ENCODE results near the gene IL12RB1.
"Not testable (repeated sequence)": the region's sequence is repeated elsewhere in the genome, so short reads cannot be mapped to it uniquely, and the experiment has no call there.

The IL12RB1 gene

GRCh38 chr19:18049385-18049784 lies 37.3 kb downstream of the IL12RB1 start:
- TF ChIP-seq CTCF (conservative IDR thresholded peaks at IDR 0.05; ENCODE audit: low read length): no peak
- H3K4me3 ChIP-seq (ENCODE audit: low read length): no peak overlapping the region
- DNase-seq (ENCODE audit: low read depth): peak; percentile 60

- peak; percentile 73 for DNase-seq (ENCODE audit: low read depth)
- no peak for TF ChIP-seq CTCF (conservative IDR thresholded peaks at IDR 0.05; ENCODE audit: low read length)
- H3K4me3 ChIP-seq (ENCODE audit: low read length): no peak overlapping the region
Measured at GRCh38 chr19:18046059-18046718, 40.5 kb downstream of the IL12RB1 start.

- no peak for TF ChIP-seq CTCF (conservative IDR thresholded peaks at IDR 0.05; ENCODE audit: low read length)
- no peak for DNase-seq (ENCODE audit: low read depth)
- H3K4me3 ChIP-seq (ENCODE audit: low read length): peak overlapping the region; percentile 54
Measured at GRCh38 chr19:18045307-18046050, 41.3 kb downstream of the IL12RB1 start.

- peak; percentile 67 for DNase-seq (ENCODE audit: low read depth)
- no peak for TF ChIP-seq CTCF (conservative IDR thresholded peaks at IDR 0.05; ENCODE audit: low read length)
- H3K4me3 ChIP-seq (ENCODE audit: low read length): peak overlapping the region; percentile 54
Measured at GRCh38 chr19:18044825-18045304, 41.9 kb downstream of the IL12RB1 start.

GRCh38 chr19:18043676-18044075 lies 43.1 kb downstream of the IL12RB1 start:
- TF ChIP-seq CTCF (conservative IDR thresholded peaks at IDR 0.05; ENCODE audit: low read length): no peak
- H3K4me3 ChIP-seq (ENCODE audit: low read length): no peak overlapping the region
- no peak for DNase-seq (ENCODE audit: low read depth)

- no peak for TF ChIP-seq CTCF (conservative IDR thresholded peaks at IDR 0.05; ENCODE audit: low read length)
- H3K4me3 ChIP-seq (ENCODE audit: low read length): no peak overlapping the region
- DNase-seq (ENCODE audit: low read depth): no peak
Measured at GRCh38 chr19:18041054-18041453, 45.7 kb downstream of the IL12RB1 start.

- not testable (repeated sequence) for DNase-seq (ENCODE audit: low read depth); H3K4me3 ChIP-seq (ENCODE audit: low read length)
Measured at GRCh38 chr19:18032102-18032501, 54.6 kb downstream of the IL12RB1 start.

GRCh38 chr19:18031401-18031800 lies 55.3 kb downstream of the IL12RB1 start:
- not testable (repeated sequence) for DNase-seq (ENCODE audit: low read depth); H3K4me3 ChIP-seq (ENCODE audit: low read length)
